Hepatocyte (in vitro differentiated cells): Measurements from ENCODE around the gene SCTR. TPM values are rescaled to one million over a fixed set of nuclear protein-coding genes. Genes with fewer than 3 reads are reported as not detected.
A peak's percentile ranks its signal among the peaks of the same experiment; 100 is the strongest.

Source experiments
- DNase-seq: peaks from one replicate; pipeline ENCODE4 v3.0.0-alpha.2; 2016; ENCODE audit warnings: low spot score
- H2AFZ ChIP-seq: fragments of 200-600 bp; sonication (generic); 2 replicates; pipeline ENCODE4 v1.6.0; 2016; ENCODE audit warnings: antibody characterized with exemption, mild to moderate bottlenecking
- H3K27ac ChIP-seq: fragments of 200-600 bp; sonication (generic); 2 replicates; pipeline ENCODE4 v1.5.1; 2016; ENCODE audit warnings: mild to moderate bottlenecking
- H3K27me3 ChIP-seq: fragments of 200-600 bp; sonication (generic); 2 replicates; pipeline ENCODE4 v1.6.1; 2016
- H3K36me3 ChIP-seq: fragments of 200-600 bp; sonication (generic); replicated peaks from 2 replicates; pipeline ENCODE4 v1.5.1; 2016; ENCODE audit warnings: low read depth; ENCODE audit not compliant: insufficient read depth
- H3K4me1 ChIP-seq: fragments of 200-600 bp; sonication (generic); 2 replicates; pipeline ENCODE4 v1.5.1; 2016; ENCODE audit warnings: mild to moderate bottlenecking, moderate library complexity; ENCODE audit not compliant: insufficient read depth
- H3K4me2 ChIP-seq: fragments of 200-600 bp; sonication (generic); 2 replicates; pipeline ENCODE4 v1.6.0; 2016
- H3K4me3 ChIP-seq: fragments of 200-600 bp; sonication (generic); 2 replicates; pipeline ENCODE4 v1.5.1; 2016; ENCODE audit warnings: mild to moderate bottlenecking
- H3K79me2 ChIP-seq: fragments of 200-600 bp; sonication (generic); 2 replicates; pipeline ENCODE4 v1.6.0; 2017; ENCODE audit warnings: mild to moderate bottlenecking
- H3K9me2 ChIP-seq: fragments of 200-600 bp; sonication (generic); replicated peaks from 2 replicates; pipeline ENCODE4 v1.6.0; 2017; ENCODE audit warnings: mild to moderate bottlenecking; ENCODE audit not compliant: insufficient read depth
- H3K9me3 ChIP-seq: fragments of 200-600 bp; sonication (generic); 2 replicates; pipeline ENCODE4 v1.5.1; 2016; ENCODE audit warnings: low read depth, mild to moderate bottlenecking
- H4K20me1 ChIP-seq: fragments of 200-600 bp; sonication (generic); 2 replicates; pipeline ENCODE4 v1.6.0; 2016; ENCODE audit warnings: mild to moderate bottlenecking; ENCODE audit not compliant: insufficient read depth, poor library complexity, severe bottlenecking
- CTCF ChIP-seq: fragments of 200-600 bp; sonication (generic); IDR thresholded peaks from 2 replicates; pipeline ENCODE4 v1.5.1; 2016; ENCODE audit warnings: antibody characterized with exemption, mild to moderate bottlenecking; ENCODE audit not compliant: poor library complexity
- EZH2 ChIP-seq: fragments of 200-600 bp; sonication (generic); IDR thresholded peaks from 2 replicates; pipeline ENCODE4 v1.6.1; 2016; ENCODE audit warnings: antibody characterized with exemption, mild to moderate bottlenecking, borderline replicate concordance
- EZH2phosphoT487 ChIP-seq: fragments of 200-600 bp; sonication (generic); IDR thresholded peaks from one replicate; pipeline ENCODE4 v1.6.1; 2018; ENCODE audit warnings: antibody characterized with exemption, mild to moderate bottlenecking, low read depth, moderate library complexity; ENCODE audit not compliant: unreplicated experiment, severe bottlenecking
- WGBS: methylation state at CpG from one replicate; pipeline ENCODE4 v1.1.6; 2016; ENCODE audit warnings: low lambda C conversion rate; ENCODE audit errors: missing lambda C conversion rate; 5-methylcytosine and 5-hydroxymethylcytosine counted together
- polyA plus RNA-seq: library from polyadenylated mRNA; unstranded; fragments of >200 nt; fragmentation: Nextera tagmentation; extraction: Ambion mirVana; gene quantifications from 2 replicates; pipeline ENCODE4 v1.2.1, GENCODE V29; 2016
- total RNA-seq: library from RNA; depleted of rRNA; stranded (reverse); fragments of >200 nt; gene quantifications from 2 replicates; pipeline ENCODE4 v1.2.3, GENCODE V29; 2014

Gene SCTR
- total and polyA plus RNA-seq, 2 experiments from 2014 or later = 1.7 to 4.3 TPM

GRCh38 chr2:119440501-119440870, 83.8 kb downstream of the SCTR start:
- no peak overlapping the region for H3K27ac ChIP-seq
- DNase-seq = no peak
- no peak overlapping the region for H2AFZ ChIP-seq
- no peak overlapping the region for H3K4me2 ChIP-seq
- H3K9me2 ChIP-seq = no peaks in the 10 kb centered on the region
- no peak overlapping the region for H3K4me3 ChIP-seq
- no peaks in the 10 kb centered on the region for H4K20me1 ChIP-seq
- no peaks in the 10 kb centered on the region for H3K27me3 ChIP-seq
- TF ChIP-seq EZH2phosphoT487 (no peak), EZH2 (no peak), CTCF (no peak)
- peaks cover 33% of the 10 kb centered on the region for H3K4me1 ChIP-seq
- WGBS = 64% methylated on average over 1 of the region's 1 CpG
- no peaks in the 10 kb centered on the region for H3K9me3 ChIP-seq
- no peaks in the 10 kb centered on the region for H3K36me3 ChIP-seq
- H3K79me2 ChIP-seq = peaks cover 23% of the 10 kb centered on the region

- Histone ChIP-seq H3K79me2 (peaks cover 30% of the 10 kb centered on the region), H3K4me3 (no peak overlapping the region), H3K36me3 (no peaks in the 10 kb centered on the region), H3K27me3 (no peaks in the 10 kb centered on the region), H3K27ac (no peak overlapping the region), H3K4me2 (no peak overlapping the region), H3K9me2 (no peaks in the 10 kb centered on the region), H2AFZ (no peak overlapping the region), H3K4me1 (peaks cover 40% of the 10 kb centered on the region), H3K9me3 (no peaks in the 10 kb centered on the region), H4K20me1 (no peaks in the 10 kb centered on the region)
- TF ChIP-seq EZH2phosphoT487 = no peak
- TF ChIP-seq CTCF = no peak
- no peak for TF ChIP-seq EZH2
- 79% methylated on average over 15 of the region's 15 CpGs for WGBS
- no peak for DNase-seq
Observed at GRCh38 chr2:119439574-119440500, 84.4 kb downstream of the SCTR start.

- H3K9me2 ChIP-seq = no peaks in the 10 kb centered on the region
- no peaks in the 10 kb centered on the region for H3K36me3 ChIP-seq
- DNase-seq = no peak
- no peak overlapping the region for H3K27ac ChIP-seq
- peak overlapping the region; percentile 54 for H3K4me2 ChIP-seq
- H3K4me1 ChIP-seq = peaks cover 48% of the 10 kb centered on the region
- TF ChIP-seq EZH2 (no peak), EZH2phosphoT487 (no peak), CTCF (no peak)
- 92% methylated on average over 6 of the region's 6 CpGs for WGBS
- peaks cover 37% of the 10 kb centered on the region for H3K79me2 ChIP-seq
- H3K9me3 ChIP-seq = no peaks in the 10 kb centered on the region
- H4K20me1 ChIP-seq = no peaks in the 10 kb centered on the region
- H3K27me3 ChIP-seq = no peaks in the 10 kb centered on the region
- no peak overlapping the region for H3K4me3 ChIP-seq
- H2AFZ ChIP-seq = no peak overlapping the region
Observed at GRCh38 chr2:119438726-119439284, 85.5 kb downstream of the SCTR start.
